Lung (tissue), 12 donors: ENCODE results near the gene GPATCH3. TPM values are rescaled to one million over a fixed set of nuclear protein-coding genes. Genes with fewer than 3 reads are reported as not detected.

Experiments
- ATAC-seq: fragments of 200-7000 bp; cut with Tn5 transposase; one replicate; pipeline ENCODE4 v1.9.1; 2020; ENCODE audit warnings: moderate number of reproducible peaks; ENCODE audit not compliant: insufficient read depth, low FRiP score
- DNase-seq, 3 donors: peaks; one replicate each; pipeline ENCODE4 v3.0.0-alpha.2; 2013 to 2017
- H3K27ac ChIP-seq, 2 donors: one replicate each; pipeline ENCODE4 v1.5.1; 2013; ENCODE audit warnings: mild to moderate bottlenecking in 2 of 2, moderate library complexity in 2 of 2, control low read depth in 1 of 2, inconsistent platforms in 1 of 2, low read depth in 1 of 2, low read length in 1 of 2
- H3K27me3 ChIP-seq, 3 donors: one replicate each; pipeline ENCODE4 v1.5.1; 2013; ENCODE audit warnings: low read length in 2 of 3; ENCODE audit not compliant: control insufficient read depth in 3 of 3, insufficient read depth in 3 of 3
- H3K36me3 ChIP-seq, 4 donors: one replicate each; pipeline ENCODE4 v1.5.1; 2013; ENCODE audit warnings: low read length in 4 of 4, mild to moderate bottlenecking in 1 of 4, moderate library complexity in 1 of 4; ENCODE audit not compliant: control insufficient read depth in 4 of 4, insufficient read depth in 4 of 4
- H3K4me1 ChIP-seq, 5 donors: one replicate each; pipeline ENCODE4 v1.5.1; 2013; ENCODE audit warnings: low read length in 5 of 5, mild to moderate bottlenecking in 2 of 5, moderate library complexity in 1 of 5; ENCODE audit not compliant: control insufficient read depth in 5 of 5, insufficient read depth in 5 of 5
- H3K4me3 ChIP-seq: one replicate; pipeline ENCODE4 v1.5.1; 2013; ENCODE audit warnings: mild to moderate bottlenecking, control low read depth, moderate library complexity
- H3K9ac ChIP-seq, 2 donors: one replicate each; pipeline ENCODE4 v1.5.1; 2013; ENCODE audit warnings: low read length in 2 of 2, control low read depth in 1 of 2; ENCODE audit not compliant: insufficient read depth in 1 of 2
- H3K9me3 ChIP-seq, 4 donors: one replicate each; pipeline ENCODE4 v1.5.1; 2013; ENCODE audit warnings: low read length in 3 of 4, mild to moderate bottlenecking in 1 of 4, moderate library complexity in 1 of 4; ENCODE audit not compliant: control insufficient read depth in 4 of 4, insufficient read depth in 3 of 4
- WGBS, 2 donors: extraction: QIAGEN DNeasy Blood & Tissue Kit; methylation state at CpG; one replicate each; pipeline ENCODE4 v1.1.7; 2013; 5-methylcytosine and 5-hydroxymethylcytosine counted together
- polyA plus RNA-seq, 2 donors: library from polyadenylated mRNA; stranded (reverse); fragments of 200-250 nt; gene quantifications; one replicate each; pipeline ENCODE4 v1.2.1, GENCODE V29; 2013
- total RNA-seq, 2 donors: library from RNA; depleted of rRNA in 1 of 2; stranded (reverse); fragments of >200 nt in 1 of 2; gene quantifications; one replicate each; pipeline ENCODE4 v1.2.1, GENCODE V29; 2014 to 2021
- TF ChIP-seq, protein P1 (sequence below): IDR thresholded peaks from 2 replicates; pipeline ENCODE4 v1.5.1; 2012; ENCODE audit warnings: mild to moderate bottlenecking; ENCODE audit errors: control extremely low read depth, extremely low read depth
- donor health status: control.
- donor health status: control.
- donor health status: Bipolar disorder and iron deficiency.
- donor health status: healthy.
- donor health status: DM: yes; HTN: yes; CAD: no.

Gene GPATCH3
- total and polyA plus RNA-seq, 4 donors: 10.4 to 17.5 (median 14.1) TPM

DNA sequence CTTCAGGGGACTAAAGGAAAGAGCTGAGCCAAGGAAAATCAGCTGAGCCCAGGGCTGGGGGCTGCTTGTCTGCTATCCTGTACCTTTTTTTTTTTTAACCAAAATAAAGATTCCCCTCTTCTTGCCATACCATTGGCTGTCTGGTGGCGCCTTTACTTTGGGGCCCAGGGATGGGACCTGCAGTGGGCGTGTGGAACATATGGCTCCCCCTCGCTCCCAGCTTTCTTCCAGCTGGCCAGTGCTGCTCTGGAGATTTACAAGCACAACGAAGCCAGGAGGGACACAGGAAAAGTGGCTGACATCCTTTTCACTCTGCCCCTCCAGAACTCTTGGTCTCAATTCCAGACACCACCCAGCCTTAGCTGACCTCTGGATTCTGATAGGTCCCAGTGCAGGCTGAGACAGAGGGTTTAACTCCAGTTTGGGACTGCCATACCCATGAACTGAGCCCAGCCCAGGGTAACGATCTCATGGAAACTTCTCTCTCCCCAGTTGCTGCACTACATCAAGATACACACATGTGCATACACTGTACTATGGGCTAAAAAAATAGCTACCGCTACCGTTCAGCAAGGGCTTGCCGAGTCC is 42.7 kb downstream of the GPATCH3 start:
- H3K36me3 ChIP-seq: peaks cover 0 to 33% (median 12%) of the 10 kb centered on the region in 4 donors
- no peaks in the 10 kb centered on the region for H3K27me3 ChIP-seq
- ATAC-seq (no peak), DNase-seq (no peak)
- H3K9ac ChIP-seq: no peak overlapping the region
- TF ChIP-seq, protein P1, sequence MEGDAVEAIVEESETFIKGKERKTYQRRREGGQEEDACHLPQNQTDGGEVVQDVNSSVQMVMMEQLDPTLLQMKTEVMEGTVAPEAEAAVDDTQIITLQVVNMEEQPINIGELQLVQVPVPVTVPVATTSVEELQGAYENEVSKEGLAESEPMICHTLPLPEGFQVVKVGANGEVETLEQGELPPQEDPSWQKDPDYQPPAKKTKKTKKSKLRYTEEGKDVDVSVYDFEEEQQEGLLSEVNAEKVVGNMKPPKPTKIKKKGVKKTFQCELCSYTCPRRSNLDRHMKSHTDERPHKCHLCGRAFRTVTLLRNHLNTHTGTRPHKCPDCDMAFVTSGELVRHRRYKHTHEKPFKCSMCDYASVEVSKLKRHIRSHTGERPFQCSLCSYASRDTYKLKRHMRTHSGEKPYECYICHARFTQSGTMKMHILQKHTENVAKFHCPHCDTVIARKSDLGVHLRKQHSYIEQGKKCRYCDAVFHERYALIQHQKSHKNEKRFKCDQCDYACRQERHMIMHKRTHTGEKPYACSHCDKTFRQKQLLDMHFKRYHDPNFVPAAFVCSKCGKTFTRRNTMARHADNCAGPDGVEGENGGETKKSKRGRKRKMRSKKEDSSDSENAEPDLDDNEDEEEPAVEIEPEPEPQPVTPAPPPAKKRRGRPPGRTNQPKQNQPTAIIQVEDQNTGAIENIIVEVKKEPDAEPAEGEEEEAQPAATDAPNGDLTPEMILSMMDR: no peak
- H3K27ac ChIP-seq: no peak overlapping the region
- H3K4me1 ChIP-seq: no peaks in the 10 kb centered on the region
- WGBS, 2 donors: 89 to 92% methylated on average over 8 of the region's 8 CpGs
- no peak overlapping the region for H3K4me3 ChIP-seq
- H3K9me3 ChIP-seq: no peaks in the 10 kb centered on the region

DNA sequence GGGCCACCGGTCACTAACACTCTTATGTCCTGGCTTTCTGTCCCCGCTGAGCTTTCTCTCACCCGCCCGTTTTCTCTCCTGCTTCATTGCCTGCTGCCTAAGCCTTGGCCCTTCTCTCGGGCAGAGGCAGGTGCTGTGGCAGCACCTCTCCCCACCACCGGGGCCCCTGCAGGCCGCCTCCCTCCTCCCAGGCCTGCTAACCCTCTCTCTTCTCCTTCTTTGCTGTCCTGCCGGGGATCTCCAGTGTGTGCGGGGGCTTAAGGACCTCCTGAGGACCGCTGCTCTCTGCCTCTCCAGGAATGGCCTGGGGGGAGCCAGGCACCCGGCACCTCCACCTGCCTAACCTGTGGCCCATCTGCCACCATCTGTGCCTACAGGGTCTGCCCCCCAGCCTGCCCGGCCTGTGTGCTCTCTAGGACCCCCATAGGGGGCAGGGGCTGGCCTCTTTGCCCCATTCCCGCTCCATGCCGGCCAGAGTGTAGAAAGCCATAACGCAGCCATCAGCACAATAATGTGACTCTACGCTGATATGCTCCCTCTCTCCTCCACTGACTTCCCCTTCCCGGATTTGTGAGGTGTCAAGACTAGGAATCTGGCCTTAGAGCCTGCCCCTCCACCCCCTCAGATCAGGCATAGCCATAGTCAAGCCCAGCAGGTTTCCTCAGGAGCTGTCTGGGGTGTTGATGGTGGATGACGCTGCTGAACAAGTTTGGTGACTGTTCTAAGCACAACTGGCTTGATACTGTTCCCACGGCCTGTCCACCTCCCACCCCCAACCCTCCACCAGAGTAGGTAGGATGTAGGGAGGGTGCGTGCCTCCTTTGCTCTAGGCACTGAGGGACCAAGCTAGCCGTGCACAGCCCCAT is 43.4 kb downstream of the GPATCH3 start:
- H3K4me1 ChIP-seq: no peaks in the 10 kb centered on the region
- no peaks in the 10 kb centered on the region for H3K9me3 ChIP-seq
- ATAC-seq (no peak), DNase-seq (no peak)
- H3K27me3 ChIP-seq: no peaks in the 10 kb centered on the region
- WGBS, 2 donors: 84 to 86% methylated on average over 16 to 21 of the region's 21 CpGs
- no peak overlapping the region for H3K27ac ChIP-seq
- no peak overlapping the region for H3K9ac ChIP-seq
- no peak overlapping the region for H3K4me3 ChIP-seq
- TF ChIP-seq, protein P1: no peak
- H3K36me3 ChIP-seq: peaks cover 5 to 39% (median 13%) of the 10 kb centered on the region in 4 donors

DNA sequence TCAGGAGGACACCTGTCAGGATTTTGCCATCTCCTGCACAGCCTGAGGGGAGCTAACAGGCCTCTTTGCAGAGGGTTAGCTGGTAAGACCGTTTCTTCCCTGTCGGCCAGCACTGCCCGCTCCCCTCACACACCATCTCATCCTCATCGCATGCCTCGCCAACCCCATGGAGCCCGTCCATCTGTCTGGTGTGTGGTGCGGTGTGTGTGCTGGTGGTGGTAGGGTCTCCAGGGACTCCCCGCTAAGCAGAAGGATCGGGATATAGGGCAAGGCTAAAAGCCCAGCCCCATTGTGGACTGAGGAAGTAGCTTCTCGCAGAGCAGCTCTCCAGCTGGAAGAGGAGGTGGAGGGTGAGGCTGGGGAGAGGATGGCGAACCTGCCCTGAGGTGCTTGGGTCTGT is 44.1 kb downstream of the GPATCH3 start:
- DNase-seq (no peak), ATAC-seq (no peak)
- no peak overlapping the region for H3K4me3 ChIP-seq
- TF ChIP-seq, protein P1: no peak
- H3K27me3 ChIP-seq: no peaks in the 10 kb centered on the region
- peaks cover 11 to 44% (median 16%) of the 10 kb centered on the region in 4 donors for H3K36me3 ChIP-seq
- H3K9me3 ChIP-seq: no peaks in the 10 kb centered on the region
- no peaks in the 10 kb centered on the region for H3K4me1 ChIP-seq
- 91 to 94% methylated on average over 11 of the region's 11 CpGs for WGBS, 2 donors
- no peak overlapping the region for H3K27ac ChIP-seq
- no peak overlapping the region for H3K9ac ChIP-seq
